Measurements from ENCODE around the gene LDB2.

Gene LDB2

GRCh38 chr4:16597443-16597842 lies 301.0 kb downstream of the LDB2 start:
- H2AFZ ChIP-seq: no peak overlapping the region
- H3K4me3 ChIP-seq (ENCODE audit: low read depth, low read length): no peak overlapping the region
- H3K9me3 ChIP-seq (ENCODE audit: control insufficient read depth, low read length): no peaks in the 10 kb centered on the region
- TF ChIP-seq CTCF (IDR thresholded peaks at IDR 0.05): no peak
- H3K27ac ChIP-seq: no peak overlapping the region
- H3K79me2 ChIP-seq: no peaks in the 10 kb centered on the region
- H3K9ac ChIP-seq: no peak overlapping the region
- no peaks in the 10 kb centered on the region for H3K4me1 ChIP-seq
- H3K36me3 ChIP-seq (ENCODE audit: control insufficient read depth, insufficient read depth, low read length): no peaks in the 10 kb centered on the region
- no peaks in the 10 kb centered on the region for H3K27me3 ChIP-seq (ENCODE audit: control insufficient read depth, insufficient read depth, low read length)
- no peak overlapping the region for H3K4me2 ChIP-seq (ENCODE audit: low read length)

GRCh38 chr4:16596267-16596666 lies 302.2 kb downstream of the LDB2 start:
- Histone ChIP-seq H3K27me3 (ENCODE audit: control insufficient read depth, insufficient read depth, low read length) (no peaks in the 10 kb centered on the region), H2AFZ (no peak overlapping the region), H3K4me3 (ENCODE audit: low read depth, low read length) (no peak overlapping the region), H3K36me3 (ENCODE audit: control insufficient read depth, insufficient read depth, low read length) (no peaks in the 10 kb centered on the region), H3K27ac (no peak overlapping the region), H3K9me3 (ENCODE audit: control insufficient read depth, low read length) (no peaks in the 10 kb centered on the region), H3K4me2 (ENCODE audit: low read length) (no peak overlapping the region), H3K9ac (no peak overlapping the region), H3K79me2 (no peaks in the 10 kb centered on the region), H3K4me1 (no peaks in the 10 kb centered on the region)
- no peak for TF ChIP-seq CTCF (IDR thresholded peaks at IDR 0.05)

GRCh38 chr4:16594128-16594527 lies 304.3 kb downstream of the LDB2 start:
- no peak overlapping the region for H3K27ac ChIP-seq
- H3K9ac ChIP-seq: no peak overlapping the region
- no peaks in the 10 kb centered on the region for H3K36me3 ChIP-seq (ENCODE audit: control insufficient read depth, insufficient read depth, low read length)
- no peaks in the 10 kb centered on the region for H3K4me1 ChIP-seq
- no peak overlapping the region for H3K4me2 ChIP-seq (ENCODE audit: low read length)
- H3K9me3 ChIP-seq (ENCODE audit: control insufficient read depth, low read length): no peaks in the 10 kb centered on the region
- no peak overlapping the region for H2AFZ ChIP-seq
- no peaks in the 10 kb centered on the region for H3K79me2 ChIP-seq
- no peak for TF ChIP-seq CTCF (IDR thresholded peaks at IDR 0.05)
- no peaks in the 10 kb centered on the region for H3K27me3 ChIP-seq (ENCODE audit: control insufficient read depth, insufficient read depth, low read length)
- H3K4me3 ChIP-seq (ENCODE audit: low read depth, low read length): no peak overlapping the region

GRCh38 chr4:16593386-16593785 lies 305.1 kb downstream of the LDB2 start:
- Histone ChIP-seq H3K9ac (no peak overlapping the region), H3K9me3 (ENCODE audit: control insufficient read depth, low read length) (no peaks in the 10 kb centered on the region), H2AFZ (no peak overlapping the region), H3K27me3 (ENCODE audit: control insufficient read depth, insufficient read depth, low read length) (no peaks in the 10 kb centered on the region), H3K4me1 (no peaks in the 10 kb centered on the region), H3K4me3 (ENCODE audit: low read depth, low read length) (no peak overlapping the region), H3K36me3 (ENCODE audit: control insufficient read depth, insufficient read depth, low read length) (no peaks in the 10 kb centered on the region), H3K79me2 (no peaks in the 10 kb centered on the region), H3K27ac (no peak overlapping the region), H3K4me2 (ENCODE audit: low read length) (no peak overlapping the region)
- no peak for TF ChIP-seq CTCF (IDR thresholded peaks at IDR 0.05)

GRCh38 chr4:16591272-16591826 lies 307.1 kb downstream of the LDB2 start:
- Histone ChIP-seq H3K36me3 (ENCODE audit: control insufficient read depth, insufficient read depth, low read length) (no peaks in the 10 kb centered on the region), H3K4me2 (ENCODE audit: low read length) (no peak overlapping the region), H3K27ac (no peak overlapping the region), H3K79me2 (no peaks in the 10 kb centered on the region), H3K9me3 (ENCODE audit: control insufficient read depth, low read length) (no peaks in the 10 kb centered on the region), H3K4me3 (ENCODE audit: low read depth, low read length) (no peak overlapping the region), H2AFZ (no peak overlapping the region), H3K4me1 (no peaks in the 10 kb centered on the region), H3K27me3 (ENCODE audit: control insufficient read depth, insufficient read depth, low read length) (no peaks in the 10 kb centered on the region), H3K9ac (no peak overlapping the region)
- TF ChIP-seq CTCF (IDR thresholded peaks at IDR 0.05): no peak
